Measurements from ENCODE around the gene TLL1. TPM values are rescaled to one million over a fixed set of nuclear protein-coding genes. Genes with fewer than 3 reads are reported as not detected.

Gene TLL1
- total RNA-seq, 1 experiment from 2014 or later: 0.46 TPM

- no TSS peak for BruUV-seq (replicated peaks)
- no peaks in the 10 kb centered on the region for H3F3A ChIP-seq (ENCODE audit: insufficient read depth, low read depth)
- no peaks in the 10 kb centered on the region for H3K9me2 ChIP-seq (ENCODE audit: insufficient read depth)
- TF ChIP-seq CTCF (conservative IDR thresholded peaks at IDR 0.05) (no peak), EZH2 (IDR thresholded peaks at IDR 0.05; ENCODE audit: low read depth) (no peak)
- no peak overlapping the region for H3K4me3 ChIP-seq
- ChIA-PET CTCF (interaction anchor here (0.5 kb wide), 1 partner anchor 385 kb away, joined by 4 read pairs; no protein-coding TSS in a partner anchor), POLR2A (ENCODE audit: unreplicated experiment) (no interaction called here)
- H3K36me3 ChIP-seq (ENCODE audit: low read depth): no peaks in the 10 kb centered on the region
- no peak overlapping the region for H3K27ac ChIP-seq
- no peak for DNase-seq
- no peaks in the 10 kb centered on the region for H3K27me3 ChIP-seq (ENCODE audit: insufficient read depth, low read depth)
- no peaks in the 10 kb centered on the region for H4K20me1 ChIP-seq (ENCODE audit: insufficient read depth)
- no peaks in the 10 kb centered on the region for H3K9me3 ChIP-seq (ENCODE audit: insufficient read depth, low read depth)
- no peaks in the 10 kb centered on the region for H3K79me2 ChIP-seq (ENCODE audit: low read depth)
- H2AFZ ChIP-seq: no peak overlapping the region
- intact Hi-C loops (cut with micrococcal nuclease; ENCODE audit: unreplicated experiment): no loop called here
- no peak overlapping the region for H3K4me2 ChIP-seq
- 0 out of 2 replicates have a peak, but pooled peaks cover 6% of the 10 kb centered on the region for H3K4me1 ChIP-seq (replicated peaks; ENCODE audit: insufficient read depth)
These were observed 205.9 kb downstream of the TLL1 start for GRCh38 chr4:166078955-166079354.

GRCh38 chr4:166087569-166087968 is 214.5 kb downstream of the TLL1 start:
- H3K4me2 ChIP-seq: no peak overlapping the region
- intact Hi-C loops (cut with micrococcal nuclease; ENCODE audit: unreplicated experiment): no loop called here
- H3K79me2 ChIP-seq (ENCODE audit: low read depth): no peaks in the 10 kb centered on the region
- no TSS peak for BruUV-seq (replicated peaks)
- H3K4me1 ChIP-seq (replicated peaks; ENCODE audit: insufficient read depth): no peaks in the 10 kb centered on the region
- H4K20me1 ChIP-seq (ENCODE audit: insufficient read depth): no peaks in the 10 kb centered on the region
- H3K27ac ChIP-seq: no peak overlapping the region
- H2AFZ ChIP-seq: no peak overlapping the region
- no peak overlapping the region for H3K4me3 ChIP-seq
- no peaks in the 10 kb centered on the region for H3K9me2 ChIP-seq (ENCODE audit: insufficient read depth)
- H3K27me3 ChIP-seq (ENCODE audit: insufficient read depth, low read depth): no peaks in the 10 kb centered on the region
- H3K9me3 ChIP-seq (ENCODE audit: insufficient read depth, low read depth): no peaks in the 10 kb centered on the region
- CTCF ChIA-PET: no interaction called here
- POLR2A ChIA-PET (ENCODE audit: unreplicated experiment): interaction anchor here (0.5 kb wide), 1 partner anchor 9 kb away, joined by 4 read pairs; no protein-coding TSS in a partner anchor
- TF ChIP-seq CTCF (conservative IDR thresholded peaks at IDR 0.05) (no peak), EZH2 (IDR thresholded peaks at IDR 0.05; ENCODE audit: low read depth) (no peak)
- no peak for DNase-seq
- no peaks in the 10 kb centered on the region for H3K36me3 ChIP-seq (ENCODE audit: low read depth)
- H3F3A ChIP-seq (ENCODE audit: insufficient read depth, low read depth): no peaks in the 10 kb centered on the region

- Histone ChIP-seq H3K27ac (no peak overlapping the region), H3K4me1 (replicated peaks; ENCODE audit: insufficient read depth) (no peaks in the 10 kb centered on the region), H3K27me3 (ENCODE audit: insufficient read depth, low read depth) (no peaks in the 10 kb centered on the region), H3K79me2 (ENCODE audit: low read depth) (no peaks in the 10 kb centered on the region), H4K20me1 (ENCODE audit: insufficient read depth) (no peaks in the 10 kb centered on the region), H3K36me3 (ENCODE audit: low read depth) (no peaks in the 10 kb centered on the region), H3K9me3 (ENCODE audit: insufficient read depth, low read depth) (no peaks in the 10 kb centered on the region), H3F3A (ENCODE audit: insufficient read depth, low read depth) (no peaks in the 10 kb centered on the region), H2AFZ (no peak overlapping the region), H3K4me3 (no peak overlapping the region), H3K4me2 (no peak overlapping the region), H3K9me2 (ENCODE audit: insufficient read depth) (no peaks in the 10 kb centered on the region)
- intact Hi-C loops (cut with micrococcal nuclease; ENCODE audit: unreplicated experiment): no loop called here
- ChIA-PET CTCF (interaction anchor here (1.0 kb wide), 1 partner anchor 595 kb away, joined by 3 read pairs; no protein-coding TSS in a partner anchor), POLR2A (ENCODE audit: unreplicated experiment) (no interaction called here)
- no peak for TF ChIP-seq CTCF (conservative IDR thresholded peaks at IDR 0.05)
- TF ChIP-seq EZH2 (IDR thresholded peaks at IDR 0.05; ENCODE audit: low read depth): no peak
- no TSS peak for BruUV-seq (replicated peaks)
- no peak for DNase-seq
These were observed 215.5 kb downstream of the TLL1 start for GRCh38 chr4:166088576-166088975.

Data from PC-9 (cell line).